Measurements from ENCODE around the gene IER2.
A peak's percentile ranks its signal among the peaks of the same experiment; 100 is the strongest.
"Not testable (repeated sequence)": the region's sequence is repeated elsewhere in the genome, so short reads cannot be mapped to it uniquely, and the experiment has no call there.

The IER2 gene

DNA sequence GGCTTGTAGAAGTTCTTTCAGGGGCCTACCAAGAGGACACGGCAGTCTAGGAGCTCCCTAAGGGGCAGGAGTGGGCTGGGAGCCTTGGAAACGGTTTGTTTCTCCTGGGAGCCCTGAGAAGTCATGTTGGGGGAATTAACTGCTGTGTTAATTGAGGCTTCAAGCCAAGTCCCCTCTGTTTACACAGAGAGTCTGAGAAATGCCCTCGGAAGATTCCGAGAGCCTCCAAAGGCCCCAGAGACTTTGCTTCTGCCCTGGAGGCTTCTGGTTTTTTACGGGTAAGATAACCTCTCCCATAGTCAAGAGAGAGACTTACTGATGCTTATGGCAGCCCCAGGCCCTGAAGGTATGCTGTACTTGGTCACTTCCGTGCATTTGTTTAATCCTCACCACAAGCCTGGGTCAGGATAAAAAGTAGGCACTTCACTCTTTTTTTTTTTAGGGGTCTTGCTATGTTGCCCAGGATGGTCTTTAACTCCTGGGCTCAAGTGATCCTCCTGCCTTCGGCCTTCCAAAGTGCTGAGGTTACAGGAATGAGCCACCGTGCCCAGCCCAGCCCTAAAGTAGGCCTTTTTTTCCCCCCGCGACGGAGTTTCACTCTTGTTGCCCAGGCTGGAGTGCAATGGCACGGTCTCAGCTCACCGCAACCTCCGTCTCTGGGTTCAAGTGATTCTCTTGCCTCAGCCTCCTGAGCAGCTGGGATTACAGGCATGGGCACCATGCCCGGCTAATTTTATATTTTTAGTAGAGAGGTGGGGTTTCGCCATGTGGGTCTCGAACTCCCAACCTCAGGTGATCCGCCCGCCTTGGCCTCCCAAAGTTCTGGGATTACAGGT is 15.2 kb downstream of the IER2 start:
- no peak for DNase-seq

- not testable (repeated sequence) for DNase-seq
These were observed 15.9 kb downstream of the IER2 start for GRCh38 chr19:13166151-13166550.

DNA sequence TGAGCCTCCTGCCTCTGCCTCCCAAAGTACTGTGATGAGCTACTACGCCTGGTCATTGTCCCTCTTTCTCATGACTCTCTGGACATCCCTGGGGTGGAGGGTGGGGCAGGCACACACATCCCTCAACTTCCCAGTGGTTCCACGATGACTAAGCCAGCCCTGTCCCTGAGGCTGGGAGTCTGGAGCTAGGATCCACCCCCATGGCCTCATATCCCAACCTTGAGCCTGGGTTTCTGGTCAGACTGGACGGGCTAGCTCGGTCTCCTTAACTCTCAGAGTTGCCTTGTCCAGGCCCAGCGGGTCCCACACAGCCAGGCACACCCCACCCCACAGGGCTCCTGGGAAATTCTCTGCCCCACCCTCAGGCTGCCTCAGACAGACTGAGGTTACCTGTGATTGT is 19.6 kb downstream of the IER2 start:
- no peak for DNase-seq

DNA sequence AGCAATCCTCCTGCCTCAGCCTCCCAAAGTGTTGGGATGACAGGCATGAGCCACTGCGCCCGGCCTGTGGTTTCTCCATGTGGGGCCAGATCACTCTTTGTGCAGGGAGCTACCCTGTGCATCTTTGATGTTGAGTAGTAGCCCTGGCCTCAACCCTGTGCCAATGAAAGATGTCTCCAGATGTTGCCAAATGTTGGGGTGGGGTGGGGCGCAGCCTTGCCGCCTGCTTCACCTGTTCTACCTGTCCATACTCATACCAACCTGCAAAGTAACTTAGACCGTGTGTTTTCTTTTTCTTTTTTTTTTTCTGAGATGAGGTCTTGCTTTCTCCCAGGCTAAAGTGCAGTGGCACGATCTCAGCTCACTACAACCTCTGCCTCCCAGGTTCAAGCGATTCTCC is 20.9 kb downstream of the IER2 start:
- no peak for DNase-seq

DNA sequence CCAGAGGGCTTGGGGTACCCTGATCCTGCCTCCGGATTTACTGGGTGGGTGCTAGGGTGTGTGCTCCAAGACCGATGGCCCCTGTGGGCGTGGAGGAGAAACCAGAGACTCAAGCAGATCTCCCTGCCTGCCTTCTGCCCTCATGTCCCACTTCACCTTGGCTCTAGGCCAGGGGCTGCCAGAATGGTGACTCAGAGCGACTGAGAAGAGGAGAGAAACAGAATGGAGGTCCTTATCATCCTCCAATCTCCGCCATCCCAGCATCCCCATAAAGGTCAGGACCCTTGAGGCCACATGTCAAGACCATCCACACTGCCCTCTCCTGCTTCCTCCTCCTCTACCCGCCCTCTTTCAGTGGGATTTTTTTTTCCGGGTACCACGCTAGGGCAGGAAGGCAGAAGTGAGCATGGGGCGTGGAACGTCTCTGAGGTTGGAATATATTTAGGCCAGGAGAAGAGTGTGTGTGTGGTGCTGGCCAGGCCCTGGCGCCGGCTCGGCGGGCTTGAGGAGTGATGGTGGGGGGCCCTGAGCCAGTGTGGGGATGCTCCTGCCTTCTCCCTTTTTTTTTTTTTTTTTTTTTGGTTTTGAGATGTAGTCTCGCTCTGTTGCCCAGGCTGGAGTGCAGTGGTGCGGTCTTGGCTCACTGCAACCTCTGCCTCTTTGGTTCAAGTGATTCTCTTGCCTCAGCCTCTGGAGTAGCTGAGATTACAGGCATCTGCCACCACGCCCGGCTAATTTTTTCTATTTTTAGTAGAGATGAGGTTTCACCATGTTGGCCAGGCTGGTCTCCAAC is 22.3 kb downstream of the IER2 start:
- DNase-seq, result peak; percentile 10

- no peak for DNase-seq
These were observed 23.0 kb downstream of the IER2 start for GRCh38 chr19:13173139-13173737.

DNA sequence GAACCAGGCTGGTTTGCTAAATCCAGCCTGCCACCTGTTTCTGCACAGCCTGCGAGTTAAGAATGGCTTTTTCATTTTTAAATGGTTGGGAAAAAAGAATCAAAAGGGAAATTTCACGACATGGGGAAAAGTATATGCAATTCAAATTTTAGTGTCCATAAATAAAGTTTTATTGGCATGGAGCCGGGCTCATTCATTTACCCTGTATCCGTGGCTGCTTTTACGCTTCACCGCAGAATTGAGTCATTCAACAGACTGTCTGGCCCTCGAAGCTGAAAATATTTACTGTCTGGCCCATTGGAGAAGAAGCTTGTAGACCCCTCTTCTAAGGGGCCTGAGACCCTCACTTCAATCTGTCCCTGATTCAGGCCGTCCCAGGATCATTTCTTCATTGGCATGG is 26.1 kb downstream of the IER2 start:
- DNase-seq, result no peak

DNA sequence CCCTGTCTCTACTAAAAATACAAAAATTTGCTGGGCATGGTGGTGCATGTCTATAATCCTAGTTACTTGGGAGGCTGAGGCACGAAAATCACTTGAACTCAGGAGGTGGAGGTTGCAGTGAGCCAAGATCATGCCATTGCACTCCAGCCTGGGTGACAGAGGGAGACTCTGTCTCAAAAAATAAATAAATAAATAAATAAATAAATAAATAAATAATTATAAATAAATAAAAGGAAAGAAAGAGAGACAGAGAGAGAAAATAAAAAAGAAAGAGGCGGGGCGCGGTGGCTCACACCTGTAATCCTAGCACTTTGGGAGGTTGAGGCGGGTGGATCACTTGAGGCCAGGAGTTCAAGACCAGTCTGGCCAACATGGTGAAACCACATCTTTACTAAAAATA is 27.4 kb downstream of the IER2 start:
- DNase-seq, result not testable (repeated sequence)

DNA sequence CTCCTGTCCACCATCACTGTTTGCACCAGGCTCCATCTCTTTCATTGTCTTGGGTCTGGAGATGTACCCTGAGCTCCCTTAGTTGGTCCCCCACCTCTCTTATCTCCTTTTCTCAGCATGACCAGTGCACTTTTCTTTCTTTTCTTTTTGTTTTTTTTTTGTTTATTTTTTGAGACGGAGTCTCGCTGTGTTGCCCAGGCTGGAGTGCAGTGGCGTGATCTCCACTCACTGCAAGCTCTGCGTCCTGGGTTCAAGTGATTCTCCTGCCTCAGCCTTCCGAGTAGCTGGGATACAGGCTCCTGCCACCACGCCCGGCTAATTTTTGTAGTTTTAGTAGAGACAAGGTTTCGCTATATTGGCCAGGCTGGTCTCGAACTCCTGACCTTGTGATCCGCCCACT is 28.1 kb downstream of the IER2 start:
- DNase-seq, result not testable (repeated sequence)

- DNase-seq, result no peak
These were observed 31.7 kb downstream of the IER2 start for GRCh38 chr19:13181747-13182388.

DNA sequence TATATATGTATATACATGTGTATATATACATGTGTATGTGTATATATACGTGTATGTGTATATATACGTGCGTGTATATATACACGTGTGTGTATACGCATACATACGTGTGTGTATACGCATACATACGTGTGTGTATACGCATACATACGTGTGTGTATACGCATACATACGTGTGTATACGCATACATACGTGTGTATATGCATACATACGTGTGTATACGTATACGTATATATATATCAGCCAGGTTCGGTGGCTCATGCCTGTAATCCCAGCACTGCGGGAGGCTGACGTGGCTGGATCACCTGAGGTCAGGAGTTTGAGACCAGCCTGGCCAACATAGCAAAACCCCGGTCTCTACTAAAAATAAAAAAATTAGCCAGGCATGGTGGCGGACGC is 34.7 kb downstream of the IER2 start:
- not testable (repeated sequence) for DNase-seq

GRCh38 chr19:13185763-13186657 is 35.8 kb downstream of the IER2 start:
- not testable (repeated sequence) for DNase-seq

GRCh38 chr19:13186688-13187087 is 36.5 kb downstream of the IER2 start:
- not testable (repeated sequence) for DNase-seq

- DNase-seq, result no peak
These were observed 37.2 kb downstream of the IER2 start for GRCh38 chr19:13187419-13187818.

DNA sequence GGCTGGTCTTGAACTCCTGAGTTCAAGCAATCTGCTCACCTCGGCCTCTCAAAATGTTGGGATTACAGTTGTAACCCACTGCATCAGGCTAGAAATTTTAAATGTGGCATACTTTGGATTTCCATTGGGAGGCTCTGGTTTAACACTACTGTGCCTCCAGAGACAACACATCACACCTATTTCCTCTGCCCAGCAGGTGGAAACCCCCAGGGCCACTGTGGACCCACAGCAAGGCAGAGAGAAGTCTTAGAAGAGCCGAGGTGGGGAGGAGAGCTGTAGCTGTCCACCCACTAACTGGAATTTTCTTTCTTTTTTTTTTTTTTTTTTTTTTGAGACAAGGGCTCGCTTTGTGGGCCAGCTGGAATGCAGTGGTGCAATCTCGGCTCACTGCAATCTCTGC is 39.4 kb downstream of the IER2 start:
- DNase-seq, result no peak

DNA sequence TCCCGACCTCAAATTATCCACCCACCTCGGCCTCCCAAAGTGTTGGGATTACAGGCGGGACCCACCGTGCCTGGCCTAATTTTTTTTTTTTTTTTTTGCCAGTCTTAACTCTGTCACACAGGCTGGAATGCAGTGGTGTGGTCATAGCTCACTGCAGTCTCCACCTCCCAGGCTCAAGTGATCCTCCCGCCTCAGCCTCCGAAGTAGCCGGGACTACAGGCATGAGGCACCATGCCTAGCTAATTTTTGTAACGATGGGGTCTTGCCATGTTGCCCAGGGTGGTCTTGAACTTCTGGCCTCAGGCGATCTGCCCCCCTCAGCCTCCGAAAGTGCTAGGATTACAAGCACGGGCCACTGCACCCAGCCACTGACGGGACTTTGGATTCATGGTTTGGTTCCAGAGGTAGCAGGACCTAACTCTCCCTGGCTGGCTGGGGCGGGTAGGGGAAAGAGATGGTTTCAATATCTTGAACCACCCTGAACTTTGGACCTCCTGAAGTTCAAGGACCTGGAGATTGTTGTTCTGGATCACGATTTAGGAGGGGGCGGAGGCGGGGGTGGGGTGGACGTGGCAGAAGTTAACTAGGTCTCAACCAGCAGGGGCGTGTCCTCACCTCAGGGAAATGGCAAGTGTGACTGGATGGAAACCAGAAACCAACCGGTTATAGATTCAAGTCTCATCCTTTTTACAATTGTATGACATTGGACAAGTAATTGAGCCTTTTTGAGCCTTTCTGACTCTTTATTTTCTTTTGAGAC is 40.8 kb downstream of the IER2 start:
- no peak for DNase-seq

GRCh38 chr19:13195678-13196077 is 45.5 kb downstream of the IER2 start:
- DNase-seq, result no peak

GRCh38 chr19:13198634-13199033 is 48.4 kb downstream of the IER2 start:
- DNase-seq, result no peak

- not testable (repeated sequence) for DNase-seq
These were observed 51.9 kb downstream of the IER2 start for GRCh38 chr19:13202112-13202511.

Data from NCI-H1105 treated with DMSO at 0.1 percent for 48 hours (cell line).